ENCODE data around the gene ZGPAT. TPM values are rescaled to one million over a fixed set of nuclear protein-coding genes. Genes with fewer than 3 reads are reported as not detected.
A peak's percentile ranks its signal among the peaks of the same experiment; 100 is the strongest.

The ZGPAT gene
- total and polyA plus RNA-seq, 7 experiments from 2014 or later: 42.9 to 82.1 (median 47.5) TPM

- CTCF ChIA-PET: interaction anchor here (0.6 to 2.8 kb wide), 12 partner anchors 12 to 382 kb away, joined by 3 to 27 read pairs (median 3); partner anchors contain the start of genes ARFRP1, PTK6 and ZGPAT
- peak in 8 of 9 donors; percentile 55 to 88 (median 86) for DNase-seq
- no peaks in the 10 kb centered on the region for H3K27me3 Mint-ChIP-seq
- intact Hi-C loops (cut with micrococcal nuclease): loop anchor here (1.0 to 10.0 kb wide), 14 partner anchors 8 to 941 kb away; partner anchors contain the start of genes TPD52L2 (in 2 of the 2), ABHD16B (in 1 of the 2), ARFRP1 (in 1 of the 2) and GMEB2 (in 1 of the 2)
- peak within 1 kb of the TSS; percentile 87 to 93 (median 90) for H3K4me3 Mint-ChIP-seq
- H3K4me3 ChIP-seq (ENCODE audit: low read length): peak within 1 kb of the TSS; percentile 99
- H3K9me3 Mint-ChIP-seq: no peaks in the 10 kb centered on the region
- no peaks in the 10 kb centered on the region for H3K9me3 ChIP-seq (ENCODE audit: control insufficient read depth in 2 of 3, low read length in 3 of 3)
- peaks cover 0 to 38% (median 0%) of the 10 kb centered on the region in 3 experiments for H3K36me3 ChIP-seq (ENCODE audit: control insufficient read depth in 2 of 3, insufficient read depth in 3 of 3, low read length in 3 of 3)
- no peaks in the 10 kb centered on the region for H3K27me3 ChIP-seq (ENCODE audit: control insufficient read depth in 2 of 2, insufficient read depth in 2 of 2, low read length in 2 of 2)
- peaks cover 0 to 19% (median 5%) of the 10 kb centered on the region in 5 donors for H3K36me3 Mint-ChIP-seq
- H3K27ac Mint-ChIP-seq: peak within 1 kb of the TSS; percentile 82 to 95 (median 89)
- POLR2A ChIA-PET: interaction anchor here (0.6 to 9.9 kb wide), 34 partner anchors 7 to 303 kb away, joined by 3 to 137 read pairs (median 4); partner anchors contain the start of genes ARFRP1, GMEB2, PRPF6 and RTEL1
- H3K4me1 ChIP-seq (ENCODE audit: control insufficient read depth in 2 of 2, insufficient read depth in 2 of 2, low read length in 2 of 2): peaks cover 25 to 34% of the 10 kb centered on the region in 2 donors
- peak; percentile 75 for ATAC-seq
- peak within 1 kb of the TSS; percentile 78 for H3K27ac ChIP-seq (ENCODE audit: low read depth, low read length)
- peaks cover 13 to 30% (median 25%) of the 10 kb centered on the region in 7 donors for H3K4me1 Mint-ChIP-seq
These were observed 28.2 kb downstream of the ZGPAT start, which contains the start of gene LIME1 for GRCh38 chr20:63735859-63736718. Gene LIME1, plus strand, starts transcription at chr20:63736664. Its CDS starts 886 bp downstream, at chr20:63737550.

GRCh38 chr20:63736893-63737694, 29.3 kb downstream of the ZGPAT start:
- H3K36me3 ChIP-seq (ENCODE audit: control insufficient read depth in 2 of 3, insufficient read depth in 3 of 3, low read length in 3 of 3): peaks cover 0 to 44% (median 0%) of the 10 kb centered on the region in 3 experiments
- peaks cover 0 to 19% (median 5%) of the 10 kb centered on the region in 5 donors for H3K36me3 Mint-ChIP-seq
- H3K4me3 Mint-ChIP-seq: peak overlapping the region; percentile 87 to 93 (median 90)
- peaks cover 13 to 30% (median 25%) of the 10 kb centered on the region in 7 donors for H3K4me1 Mint-ChIP-seq
- intact Hi-C loops (cut with micrococcal nuclease): loop anchor here (1.0 to 10.0 kb wide), 15 partner anchors 9 to 942 kb away; partner anchors contain the start of genes TPD52L2 (in 2 of the 2), ABHD16B (in 1 of the 2), ARFRP1 (in 1 of the 2) and GMEB2 (in 1 of the 2)
- ChIA-PET POLR2A (interaction anchor here (0.6 to 9.9 kb wide), 34 partner anchors 8 to 302 kb away, joined by 3 to 137 read pairs (median 4); partner anchors contain the start of genes ARFRP1, GMEB2, PRPF6 and RTEL1), CTCF (interaction anchor here (0.6 to 2.8 kb wide), 9 partner anchors 11 to 381 kb away, joined by 3 to 27 read pairs (median 3); partner anchors contain the start of genes ARFRP1, PTK6 and ZGPAT)
- peak; percentile 42 to 73 (median 67) for DNase-seq
- H3K4me3 ChIP-seq (ENCODE audit: low read length): peak overlapping the region; percentile 99
- no peaks in the 10 kb centered on the region for H3K27me3 Mint-ChIP-seq
- H3K27me3 ChIP-seq (ENCODE audit: control insufficient read depth in 2 of 2, insufficient read depth in 2 of 2, low read length in 2 of 2): no peaks in the 10 kb centered on the region
- no peaks in the 10 kb centered on the region for H3K9me3 ChIP-seq (ENCODE audit: control insufficient read depth in 2 of 3, low read length in 3 of 3)
- H3K9me3 Mint-ChIP-seq: no peaks in the 10 kb centered on the region
- H3K27ac Mint-ChIP-seq: peak overlapping the region; percentile 82 to 95 (median 89)
- peak overlapping the region; percentile 78 for H3K27ac ChIP-seq (ENCODE audit: low read depth, low read length)
- peaks cover 21 to 31% of the 10 kb centered on the region in 2 donors for H3K4me1 ChIP-seq (ENCODE audit: control insufficient read depth in 2 of 2, insufficient read depth in 2 of 2, low read length in 2 of 2)
- peak; percentile 28 for ATAC-seq

- peaks cover 21 to 29% of the 10 kb centered on the region in 2 donors for H3K4me1 ChIP-seq (ENCODE audit: control insufficient read depth in 2 of 2, insufficient read depth in 2 of 2, low read length in 2 of 2)
- H3K9me3 ChIP-seq (ENCODE audit: control insufficient read depth in 2 of 3, low read length in 3 of 3): no peaks in the 10 kb centered on the region
- peaks cover 13 to 30% (median 25%) of the 10 kb centered on the region in 7 donors for H3K4me1 Mint-ChIP-seq
- H3K36me3 ChIP-seq (ENCODE audit: control insufficient read depth in 2 of 3, insufficient read depth in 3 of 3, low read length in 3 of 3): peaks cover 0 to 49% (median 0%) of the 10 kb centered on the region in 3 experiments
- intact Hi-C loops (cut with micrococcal nuclease): loop anchor here (1.0 to 10.0 kb wide), 9 partner anchors 84 to 943 kb away; partner anchors contain the start of genes ABHD16B (in 1 of the 2), GMEB2 (in 1 of the 2), MRGBP (in 1 of the 2) and PTK6 (in 1 of the 2)
- ChIA-PET POLR2A (interaction anchor here (0.6 to 9.9 kb wide), 13 partner anchors 9 to 215 kb away, joined by 3 to 137 read pairs (median 5); partner anchors contain the start of genes ARFRP1, RTEL1, TNFRSF6B and ZGPAT), CTCF (interaction anchor here (2.8 kb wide), 1 partner anchor 31 kb away, joined by 27 read pairs; the partner anchor contains the start of genes ARFRP1 and ZGPAT)
- H3K36me3 Mint-ChIP-seq: peaks cover 0 to 19% (median 5%) of the 10 kb centered on the region in 5 donors
- H3K27me3 ChIP-seq (ENCODE audit: control insufficient read depth in 2 of 2, insufficient read depth in 2 of 2, low read length in 2 of 2): no peaks in the 10 kb centered on the region
- H3K27me3 Mint-ChIP-seq: no peaks in the 10 kb centered on the region
- DNase-seq: no peak
- ATAC-seq: no peak
- H3K4me3 Mint-ChIP-seq: peak overlapping the region; percentile 87 to 93 (median 90)
- H3K4me3 ChIP-seq (ENCODE audit: low read length): peak overlapping the region; percentile 99
- H3K9me3 Mint-ChIP-seq: no peaks in the 10 kb centered on the region
- peak overlapping the region; percentile 78 for H3K27ac ChIP-seq (ENCODE audit: low read depth, low read length)
- peak overlapping the region in 3 of 9 donors; percentile 89 to 92 (median 92) for H3K27ac Mint-ChIP-seq
These were observed 29.8 kb downstream of the ZGPAT start for GRCh38 chr20:63737695-63737944.

- peak overlapping the region; percentile 67 for H3K27ac ChIP-seq (ENCODE audit: low read depth, low read length)
- H3K4me1 ChIP-seq (ENCODE audit: control insufficient read depth in 2 of 2, insufficient read depth in 2 of 2, low read length in 2 of 2): peaks cover 21 to 29% of the 10 kb centered on the region in 2 donors
These were observed 30.3 kb downstream of the ZGPAT start for GRCh38 chr20:63737945-63738686.

GRCh38 chr20:63738687-63739129, 30.9 kb downstream of the ZGPAT start:
- Mint-ChIP-seq H3K27me3 (no peaks in the 10 kb centered on the region), H3K4me3 (peak overlapping the region; percentile 27 to 92 (median 70)), H3K4me1 (peaks cover 10 to 25% (median 21%) of the 10 kb centered on the region in 7 donors), H3K9me3 (no peaks in the 10 kb centered on the region), H3K36me3 (peaks cover 0 to 14% (median 4%) of the 10 kb centered on the region in 5 donors), H3K27ac (no peak overlapping the region)
- intact Hi-C loops (cut with micrococcal nuclease): loop anchor here (1.0 to 10.0 kb wide), 6 partner anchors 8 to 944 kb away; partner anchors contain the start of genes ABHD16B (in 1 of the 2), MRGBP (in 1 of the 2), PTK6 (in 1 of the 2) and SAMD10 (in 1 of the 2)
- H3K4me3 ChIP-seq (ENCODE audit: low read length): peak overlapping the region; percentile 99
- H3K4me1 ChIP-seq (ENCODE audit: control insufficient read depth in 2 of 2, insufficient read depth in 2 of 2, low read length in 2 of 2): peaks cover 21 to 29% of the 10 kb centered on the region in 2 donors
- peak overlapping the region; percentile 67 for H3K27ac ChIP-seq (ENCODE audit: low read depth, low read length)
- ChIA-PET CTCF (interaction anchor here (0.6 to 1.7 kb wide), 2 partner anchors 31 to 163 kb away, joined by 6 to 7 read pairs; partner anchors contain the start of genes ARFRP1 and ZGPAT), POLR2A (interaction anchor here (0.6 to 9.9 kb wide), 20 partner anchors 10 to 242 kb away, joined by 3 to 137 read pairs (median 5); partner anchors contain the start of genes ARFRP1, PRPF6, RTEL1 and TNFRSF6B)
- ATAC-seq (no peak), DNase-seq (peak in 5 of 9 donors; percentile 33 to 48 (median 43))
- H3K36me3 ChIP-seq (ENCODE audit: control insufficient read depth in 2 of 3, insufficient read depth in 3 of 3, low read length in 3 of 3): peaks cover 0 to 48% (median 0%) of the 10 kb centered on the region in 3 experiments
- no peaks in the 10 kb centered on the region for H3K9me3 ChIP-seq (ENCODE audit: control insufficient read depth in 2 of 3, low read length in 3 of 3)
- no peaks in the 10 kb centered on the region for H3K27me3 ChIP-seq (ENCODE audit: control insufficient read depth in 2 of 2, insufficient read depth in 2 of 2, low read length in 2 of 2)

More at GRCh38 chr20:63737945-63738686, 30.3 kb downstream of the ZGPAT start:
- Mint-ChIP-seq H3K27me3 (no peaks in the 10 kb centered on the region), H3K36me3 (peaks cover 0 to 19% (median 5%) of the 10 kb centered on the region in 5 donors), H3K4me1 (peaks cover 13 to 30% (median 25%) of the 10 kb centered on the region in 7 donors), H3K27ac (peak overlapping the region in 1 of 9 donors; percentile 54), H3K9me3 (no peaks in the 10 kb centered on the region), H3K4me3 (peak overlapping the region; percentile 27 to 92 (median 85))
- Histone ChIP-seq H3K9me3 (ENCODE audit: control insufficient read depth in 2 of 3, low read length in 3 of 3) (no peaks in the 10 kb centered on the region), H3K4me3 (ENCODE audit: low read length) (peak overlapping the region; percentile 99), H3K36me3 (ENCODE audit: control insufficient read depth in 2 of 3, insufficient read depth in 3 of 3, low read length in 3 of 3) (peaks cover 0 to 48% (median 0%) of the 10 kb centered on the region in 3 experiments), H3K27me3 (ENCODE audit: control insufficient read depth in 2 of 2, insufficient read depth in 2 of 2, low read length in 2 of 2) (no peaks in the 10 kb centered on the region)
- DNase-seq (peak in 8 of 9 donors; percentile 27 to 64 (median 42)), ATAC-seq (no peak)
- intact Hi-C loops (cut with micrococcal nuclease): loop anchor here (1.0 to 10.0 kb wide), 9 partner anchors 85 to 943 kb away; partner anchors contain the start of genes ABHD16B (in 1 of the 2), GMEB2 (in 1 of the 2), MRGBP (in 1 of the 2) and PTK6 (in 1 of the 2)
- CTCF ChIA-PET: interaction anchor here (0.6 to 1.7 kb wide), 2 partner anchors 31 to 163 kb away, joined by 6 to 7 read pairs; partner anchors contain the start of genes ARFRP1 and ZGPAT
- POLR2A ChIA-PET: interaction anchor here (0.6 to 9.9 kb wide), 17 partner anchors 9 to 242 kb away, joined by 3 to 137 read pairs (median 6); partner anchors contain the start of genes ARFRP1, PRPF6, RTEL1 and TNFRSF6B
